GM12892 (cell line): Measurements from ENCODE around the gene PTCD2.

Source experiments
- POLR2A ChIP-seq: IDR thresholded peaks from 2 replicates; pipeline ENCODE4 v1.6.1; 2011; ENCODE audit warnings: low read depth, low read length, control low read depth
- POLR2AphosphoS5 ChIP-seq: IDR thresholded peaks from 2 replicates; pipeline ENCODE4 v1.6.1; 2011; ENCODE audit warnings: low read depth, low read length, control low read depth

GRCh38 chr5:72366324-72366976, 46.3 kb downstream of the PTCD2 start:
- no peak for TF ChIP-seq POLR2AphosphoS5
- no peak for TF ChIP-seq POLR2A
